ENCODE results near the gene DEPDC5.

The DEPDC5 gene

GRCh38 chr22:31953261-31953660, 199.4 kb downstream of the DEPDC5 start:
- no peak for DNase-seq

DNA sequence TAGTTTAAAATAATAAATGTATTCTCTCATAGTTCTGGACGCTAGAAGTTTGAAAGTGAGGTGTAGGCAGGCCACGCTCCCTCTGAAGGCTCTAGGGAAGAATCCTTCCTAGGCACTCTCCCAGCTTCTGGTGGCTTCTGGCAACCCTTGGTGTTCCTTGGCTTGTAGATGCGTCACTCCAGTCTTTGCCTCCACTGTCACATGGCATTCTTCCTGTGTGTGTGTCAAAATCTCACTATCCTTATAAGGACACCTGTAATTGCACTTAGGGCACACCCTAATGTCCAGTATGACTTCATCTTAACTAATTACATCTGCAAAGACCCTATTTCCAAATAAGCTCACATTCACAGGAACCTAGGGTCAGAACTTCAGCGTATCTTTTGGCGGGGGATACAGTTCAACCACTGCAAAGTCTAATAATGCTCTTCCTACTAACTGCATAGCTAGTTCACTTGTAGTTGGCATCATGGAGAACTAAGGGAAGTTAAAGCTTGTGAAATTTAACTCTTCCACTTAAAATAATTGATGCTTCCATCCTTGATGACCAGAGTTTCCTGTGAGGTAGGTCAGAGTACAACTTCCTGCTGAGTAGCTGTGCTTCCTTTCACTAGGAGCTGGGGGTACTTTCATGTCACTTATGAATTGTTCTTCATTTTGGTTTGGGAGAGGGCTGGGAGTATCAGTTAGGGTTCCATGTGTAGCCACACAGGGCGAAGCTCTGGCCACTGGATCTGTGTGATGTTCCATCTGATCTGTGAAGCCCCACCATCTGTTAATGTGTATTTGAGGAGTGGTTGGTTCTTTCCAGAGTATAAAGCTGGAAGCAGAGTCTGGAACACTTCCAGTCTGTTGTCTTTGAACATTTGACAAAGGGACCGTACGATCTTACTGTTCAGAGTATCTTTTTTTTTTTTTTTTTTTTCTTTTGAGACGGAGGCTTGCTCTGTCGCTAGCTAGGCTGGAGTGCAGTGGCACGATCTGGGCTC, 201.0 kb downstream of the DEPDC5 start:
- DNase-seq, result no peak

DNA sequence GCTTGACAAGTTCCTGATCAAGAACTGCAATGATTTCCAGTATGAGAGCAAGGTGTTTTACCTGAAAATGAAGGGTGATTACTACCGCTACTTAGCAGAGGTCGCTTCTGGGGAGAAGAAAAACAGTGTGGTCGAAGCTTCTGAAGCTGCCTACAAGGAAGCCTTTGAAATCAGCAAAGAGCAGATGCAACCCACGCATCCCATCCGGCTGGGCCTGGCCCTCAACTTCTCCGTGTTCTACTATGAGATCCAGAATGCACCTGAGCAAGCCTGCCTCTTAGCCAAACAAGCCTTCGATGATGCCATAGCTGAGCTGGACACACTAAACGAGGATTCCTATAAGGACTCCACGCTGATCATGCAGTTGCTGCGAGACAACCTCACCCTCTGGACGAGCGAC, 202.5 kb downstream of the DEPDC5 start:
- DNase-seq, result peak; percentile 29
